Parathyroid adenoma (tissue), 2 donors: Measurements from ENCODE around the gene NT5C3A.
A peak's percentile ranks its signal among the peaks of the same experiment; 100 is the strongest.

Source experiments
- H2AFZ ChIP-seq: fragments of 300-600 bp; sonication (generic); one replicate; pipeline ENCODE4 v1.7.0; 2017; ENCODE audit warnings: antibody characterized with exemption, mild to moderate bottlenecking
- H3K27ac ChIP-seq: fragments of 300-600 bp; sonication (generic); one replicate; pipeline ENCODE4 v1.7.0; 2017
- H3K27me3 ChIP-seq: fragments of 300-600 bp; sonication (generic); one replicate; pipeline ENCODE4 v1.7.0; 2017; ENCODE audit warnings: low read length; ENCODE audit not compliant: control insufficient read depth, insufficient read depth
- H3K36me3 ChIP-seq: fragments of 300-600 bp; sonication (generic); one replicate; pipeline ENCODE4 v1.7.0; 2017; ENCODE audit warnings: low read length; ENCODE audit not compliant: control insufficient read depth, insufficient read depth
- H3K4me1 ChIP-seq: fragments of 300-600 bp; sonication (generic); one replicate; pipeline ENCODE4 v1.7.0; 2017; ENCODE audit warnings: control low read depth
- H3K4me2 ChIP-seq: fragments of 300-600 bp; sonication (generic); one replicate; pipeline ENCODE4 v1.7.0; 2017; ENCODE audit warnings: low read length
- H3K4me3 ChIP-seq: fragments of 300-600 bp; sonication (generic); one replicate; pipeline ENCODE4 v1.7.0; 2017; ENCODE audit warnings: low read depth, low read length
- H3K79me2 ChIP-seq: fragments of 300-600 bp; sonication (generic); one replicate; pipeline ENCODE4 v1.7.0; 2017; ENCODE audit warnings: control low read depth
- H3K9ac ChIP-seq: fragments of 300-600 bp; sonication (generic); one replicate; pipeline ENCODE4 v1.7.0; 2017; ENCODE audit warnings: mild to moderate bottlenecking
- H3K9me3 ChIP-seq: fragments of 300-600 bp; sonication (generic); one replicate; pipeline ENCODE4 v1.7.0; 2017; ENCODE audit warnings: low read length; ENCODE audit not compliant: control insufficient read depth
- CTCF ChIP-seq: fragments of 300-600 bp; sonication (generic); IDR thresholded peaks from one replicate; pipeline ENCODE4 v1.7.0; 2017; ENCODE audit warnings: antibody characterized with exemption, mild to moderate bottlenecking
- donor health status: primary hyperparathyroidism.

NT5C3A gene

GRCh38 chr7:33061282-33061937 lies 1.2 kb downstream of the NT5C3A start:
- no peak overlapping the region for H3K27ac ChIP-seq
- peak overlapping the region; percentile 68 for H3K4me2 ChIP-seq
- TF ChIP-seq CTCF: no peak

GRCh38 chr7:33059635-33060034 lies 2.9 kb downstream of the NT5C3A start:
- Histone ChIP-seq H3K27me3 (no peaks in the 10 kb centered on the region), H3K79me2 (peaks cover 53% of the 10 kb centered on the region), H2AFZ (no peak overlapping the region), H3K4me2 (no peak overlapping the region), H3K36me3 (no peaks in the 10 kb centered on the region), H3K4me3 (no peak overlapping the region), H3K9ac (no peak overlapping the region), H3K9me3 (no peaks in the 10 kb centered on the region), H3K27ac (no peak overlapping the region), H3K4me1 (peaks cover 6% of the 10 kb centered on the region)
- no peak for TF ChIP-seq CTCF

More at GRCh38 chr7:33061282-33061937, 1.2 kb downstream of the NT5C3A start:
- Histone ChIP-seq H3K4me1 (peaks cover 6% of the 10 kb centered on the region), H3K4me3 (peak overlapping the region; percentile 67), H2AFZ (no peak overlapping the region), H3K36me3 (no peaks in the 10 kb centered on the region), H3K79me2 (peaks cover 40% of the 10 kb centered on the region), H3K9ac (no peak overlapping the region), H3K27me3 (no peaks in the 10 kb centered on the region), H3K9me3 (no peaks in the 10 kb centered on the region)

- Histone ChIP-seq H3K4me3 (no peak overlapping the region), H2AFZ (no peak overlapping the region), H3K4me2 (no peak overlapping the region), H3K36me3 (no peaks in the 10 kb centered on the region), H3K79me2 (peaks cover 56% of the 10 kb centered on the region), H3K9me3 (no peaks in the 10 kb centered on the region), H3K9ac (no peak overlapping the region), H3K4me1 (peaks cover 6% of the 10 kb centered on the region), H3K27me3 (no peaks in the 10 kb centered on the region), H3K27ac (no peak overlapping the region)
- TF ChIP-seq CTCF: no peak
These were observed 7.4 kb downstream of the NT5C3A start for GRCh38 chr7:33055158-33055557.

- no peak for TF ChIP-seq CTCF
- Histone ChIP-seq H3K79me2 (peaks cover 49% of the 10 kb centered on the region), H3K27me3 (no peaks in the 10 kb centered on the region), H3K4me3 (no peak overlapping the region), H2AFZ (no peak overlapping the region), H3K9me3 (no peaks in the 10 kb centered on the region), H3K27ac (no peak overlapping the region), H3K36me3 (no peaks in the 10 kb centered on the region), H3K4me2 (no peak overlapping the region), H3K4me1 (peaks cover 6% of the 10 kb centered on the region), H3K9ac (no peak overlapping the region)
These were observed 8.2 kb downstream of the NT5C3A start for GRCh38 chr7:33054261-33054964.

GRCh38 chr7:33053721-33054120 lies 8.9 kb downstream of the NT5C3A start:
- Histone ChIP-seq H3K9ac (no peak overlapping the region), H3K9me3 (no peaks in the 10 kb centered on the region), H3K4me1 (peaks cover 6% of the 10 kb centered on the region), H3K79me2 (peaks cover 44% of the 10 kb centered on the region), H2AFZ (no peak overlapping the region), H3K4me2 (no peak overlapping the region), H3K27me3 (no peaks in the 10 kb centered on the region), H3K27ac (no peak overlapping the region), H3K36me3 (no peaks in the 10 kb centered on the region), H3K4me3 (no peak overlapping the region)
- no peak for TF ChIP-seq CTCF
